Measurements from ENCODE around the gene FAM219A.
"Not testable (repeated sequence)": the region's sequence is repeated elsewhere in the genome, so short reads cannot be mapped to it uniquely, and the experiment has no call there.

DNA sequence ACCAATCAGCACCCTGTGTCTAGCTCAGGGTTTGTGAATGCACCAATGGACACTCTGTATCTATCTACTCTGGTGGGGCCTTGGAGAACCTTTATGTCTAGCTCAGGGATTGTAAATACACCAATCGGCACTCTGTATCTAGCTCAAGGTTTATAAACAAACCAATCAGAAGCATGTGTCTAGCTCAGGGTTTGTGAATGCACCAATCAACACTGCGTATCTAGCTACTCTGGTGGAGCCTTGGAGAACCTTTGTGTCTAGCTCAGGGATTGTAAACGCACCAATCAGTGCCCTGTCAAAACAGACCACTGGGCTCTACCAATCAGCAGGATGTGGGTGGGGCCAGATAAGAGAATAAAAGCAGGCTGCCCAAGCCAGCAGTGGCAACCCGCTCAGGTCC is 19.9 kb downstream of the FAM219A start:
- TF ChIP-seq, protein P1, sequence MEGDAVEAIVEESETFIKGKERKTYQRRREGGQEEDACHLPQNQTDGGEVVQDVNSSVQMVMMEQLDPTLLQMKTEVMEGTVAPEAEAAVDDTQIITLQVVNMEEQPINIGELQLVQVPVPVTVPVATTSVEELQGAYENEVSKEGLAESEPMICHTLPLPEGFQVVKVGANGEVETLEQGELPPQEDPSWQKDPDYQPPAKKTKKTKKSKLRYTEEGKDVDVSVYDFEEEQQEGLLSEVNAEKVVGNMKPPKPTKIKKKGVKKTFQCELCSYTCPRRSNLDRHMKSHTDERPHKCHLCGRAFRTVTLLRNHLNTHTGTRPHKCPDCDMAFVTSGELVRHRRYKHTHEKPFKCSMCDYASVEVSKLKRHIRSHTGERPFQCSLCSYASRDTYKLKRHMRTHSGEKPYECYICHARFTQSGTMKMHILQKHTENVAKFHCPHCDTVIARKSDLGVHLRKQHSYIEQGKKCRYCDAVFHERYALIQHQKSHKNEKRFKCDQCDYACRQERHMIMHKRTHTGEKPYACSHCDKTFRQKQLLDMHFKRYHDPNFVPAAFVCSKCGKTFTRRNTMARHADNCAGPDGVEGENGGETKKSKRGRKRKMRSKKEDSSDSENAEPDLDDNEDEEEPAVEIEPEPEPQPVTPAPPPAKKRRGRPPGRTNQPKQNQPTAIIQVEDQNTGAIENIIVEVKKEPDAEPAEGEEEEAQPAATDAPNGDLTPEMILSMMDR (conservative IDR thresholded peaks at IDR 0.05; ENCODE audit: low read length): not testable (repeated sequence)
- not testable (repeated sequence) for TF ChIP-seq EZH2phosphoT487 (IDR thresholded peaks at IDR 0.05; ENCODE audit: borderline replicate concordance, low read depth, low read length)
